Measurements from ENCODE around the gene ZBED4. TPM values are rescaled to one million over a fixed set of nuclear protein-coding genes. Genes with fewer than 3 reads are reported as not detected.

The ZBED4 gene
- total RNA-seq, 1 donor from 2014 or later: 36.5 TPM

- DNase-seq (ENCODE audit: low spot score, unreplicated experiment): no peak
- no peak overlapping the region for H3K27ac Mint-ChIP-seq
- no peak overlapping the region for H3K4me3 Mint-ChIP-seq (ENCODE audit: low read depth)
- no peaks in the 10 kb centered on the region for H3K9me3 Mint-ChIP-seq (ENCODE audit: low read depth)
- no peak for TF ChIP-seq CTCF (IDR thresholded peaks at IDR 0.05; ENCODE audit: unreplicated experiment)
- no peaks in the 10 kb centered on the region for H3K27me3 Mint-ChIP-seq
- H3K36me3 Mint-ChIP-seq (ENCODE audit: insufficient read depth): peaks cover 7% of the 10 kb centered on the region
- H3K4me1 Mint-ChIP-seq (ENCODE audit: low read depth): no peaks in the 10 kb centered on the region
Measured at GRCh38 chr22:49906799-49907290, 53.2 kb downstream of the ZBED4 start.

- Mint-ChIP-seq H3K4me1 (ENCODE audit: low read depth) (no peaks in the 10 kb centered on the region), H3K27ac (no peak overlapping the region), H3K4me3 (ENCODE audit: low read depth) (no peak overlapping the region), H3K9me3 (ENCODE audit: low read depth) (no peaks in the 10 kb centered on the region), H3K36me3 (ENCODE audit: insufficient read depth) (peaks cover 5% of the 10 kb centered on the region), H3K27me3 (no peaks in the 10 kb centered on the region)
- TF ChIP-seq CTCF (IDR thresholded peaks at IDR 0.05; ENCODE audit: unreplicated experiment): no peak
- no peak for DNase-seq (ENCODE audit: low spot score, unreplicated experiment)
Measured at GRCh38 chr22:49907807-49908206, 54.2 kb downstream of the ZBED4 start.

GRCh38 chr22:49909476-49910205 lies 56.0 kb downstream of the ZBED4 start:
- no peak for TF ChIP-seq CTCF (IDR thresholded peaks at IDR 0.05; ENCODE audit: unreplicated experiment)
- H3K4me1 Mint-ChIP-seq (ENCODE audit: low read depth): no peaks in the 10 kb centered on the region
- peaks cover 5% of the 10 kb centered on the region for H3K36me3 Mint-ChIP-seq (ENCODE audit: insufficient read depth)
- H3K9me3 Mint-ChIP-seq (ENCODE audit: low read depth): no peaks in the 10 kb centered on the region
- H3K27ac Mint-ChIP-seq: no peak overlapping the region
- no peaks in the 10 kb centered on the region for H3K27me3 Mint-ChIP-seq
- no peak overlapping the region for H3K4me3 Mint-ChIP-seq (ENCODE audit: low read depth)
- no peak for DNase-seq (ENCODE audit: low spot score, unreplicated experiment)

- Mint-ChIP-seq H3K36me3 (ENCODE audit: insufficient read depth) (peaks cover 5% of the 10 kb centered on the region), H3K4me1 (ENCODE audit: low read depth) (no peaks in the 10 kb centered on the region), H3K4me3 (ENCODE audit: low read depth) (no peak overlapping the region), H3K27me3 (no peaks in the 10 kb centered on the region), H3K27ac (no peak overlapping the region), H3K9me3 (ENCODE audit: low read depth) (no peaks in the 10 kb centered on the region)
- DNase-seq (ENCODE audit: low spot score, unreplicated experiment): no peak
- TF ChIP-seq CTCF (IDR thresholded peaks at IDR 0.05; ENCODE audit: unreplicated experiment): no peak
Measured at GRCh38 chr22:49910229-49911155, 56.8 kb downstream of the ZBED4 start.

- peaks cover 5% of the 10 kb centered on the region for H3K36me3 Mint-ChIP-seq (ENCODE audit: insufficient read depth)
- no peak for DNase-seq (ENCODE audit: low spot score, unreplicated experiment)
- H3K4me3 Mint-ChIP-seq (ENCODE audit: low read depth): no peak overlapping the region
- no peak for TF ChIP-seq CTCF (IDR thresholded peaks at IDR 0.05; ENCODE audit: unreplicated experiment)
- no peaks in the 10 kb centered on the region for H3K9me3 Mint-ChIP-seq (ENCODE audit: low read depth)
- H3K4me1 Mint-ChIP-seq (ENCODE audit: low read depth): no peaks in the 10 kb centered on the region
- no peaks in the 10 kb centered on the region for H3K27me3 Mint-ChIP-seq
- no peak overlapping the region for H3K27ac Mint-ChIP-seq
Measured at GRCh38 chr22:49911881-49912625, 58.4 kb downstream of the ZBED4 start.

Data from progenitor cell of endocrine pancreas (in vitro differentiated cells).